Inflammatory macrophage (primary cell): ENCODE measurements around the gene NPR1.

Source experiments
- DNase-seq, 2 donors: peaks; one replicate each; pipeline ENCODE4 v3.0.0-alpha.2; 2020 to 2022

The NPR1 gene

GRCh38 chr1:153728305-153729066 lies 50.0 kb downstream of the NPR1 start:
- peak in 1 of 2 donors; percentile 29 for DNase-seq

GRCh38 chr1:153730468-153730988 lies 52.0 kb downstream of the NPR1 start:
- DNase-seq: no peak

DNA sequence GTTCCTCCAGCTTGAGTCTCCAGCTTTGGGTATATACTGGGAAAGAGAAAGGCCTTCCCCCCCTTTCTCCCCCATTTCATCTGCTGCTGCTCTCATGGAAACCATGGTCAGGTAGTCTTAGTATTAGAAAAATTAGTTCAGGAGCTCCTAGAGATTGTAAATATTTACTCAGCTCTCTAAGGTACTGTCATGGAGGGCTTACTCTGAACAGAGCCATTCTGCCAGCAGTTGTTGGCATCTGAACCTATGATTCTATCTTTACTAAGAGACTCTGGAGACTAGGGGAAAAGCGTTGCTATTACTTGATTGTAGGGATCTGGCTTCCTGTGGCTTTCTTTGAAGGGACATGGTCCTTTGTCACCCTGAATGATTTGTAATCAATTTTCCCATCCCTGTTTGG lies 55.5 kb downstream of the NPR1 start:
- DNase-seq: no peak

GRCh38 chr1:153734396-153735089 lies 56.1 kb downstream of the NPR1 start:
- peak; percentile 58 to 75 for DNase-seq

DNA sequence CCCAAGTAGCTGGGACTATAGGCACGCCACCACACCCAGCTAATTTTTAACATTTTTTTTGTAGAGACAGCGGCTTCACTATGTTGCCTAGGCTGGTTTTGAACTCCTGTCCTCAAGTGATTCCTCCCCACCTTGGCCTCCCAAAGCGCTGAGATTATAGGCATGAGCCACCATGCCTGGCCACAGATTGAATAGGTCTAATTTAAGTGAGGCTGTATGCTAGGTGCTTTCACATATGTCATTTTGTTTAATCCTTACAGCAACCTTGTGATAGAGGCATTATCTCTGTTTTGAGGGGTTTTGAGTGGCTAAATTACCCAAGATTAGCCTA lies 56.6 kb downstream of the NPR1 start:
- DNase-seq: no peak

GRCh38 chr1:153741986-153742385 lies 63.5 kb downstream of the NPR1 start:
- no peak for DNase-seq

DNA sequence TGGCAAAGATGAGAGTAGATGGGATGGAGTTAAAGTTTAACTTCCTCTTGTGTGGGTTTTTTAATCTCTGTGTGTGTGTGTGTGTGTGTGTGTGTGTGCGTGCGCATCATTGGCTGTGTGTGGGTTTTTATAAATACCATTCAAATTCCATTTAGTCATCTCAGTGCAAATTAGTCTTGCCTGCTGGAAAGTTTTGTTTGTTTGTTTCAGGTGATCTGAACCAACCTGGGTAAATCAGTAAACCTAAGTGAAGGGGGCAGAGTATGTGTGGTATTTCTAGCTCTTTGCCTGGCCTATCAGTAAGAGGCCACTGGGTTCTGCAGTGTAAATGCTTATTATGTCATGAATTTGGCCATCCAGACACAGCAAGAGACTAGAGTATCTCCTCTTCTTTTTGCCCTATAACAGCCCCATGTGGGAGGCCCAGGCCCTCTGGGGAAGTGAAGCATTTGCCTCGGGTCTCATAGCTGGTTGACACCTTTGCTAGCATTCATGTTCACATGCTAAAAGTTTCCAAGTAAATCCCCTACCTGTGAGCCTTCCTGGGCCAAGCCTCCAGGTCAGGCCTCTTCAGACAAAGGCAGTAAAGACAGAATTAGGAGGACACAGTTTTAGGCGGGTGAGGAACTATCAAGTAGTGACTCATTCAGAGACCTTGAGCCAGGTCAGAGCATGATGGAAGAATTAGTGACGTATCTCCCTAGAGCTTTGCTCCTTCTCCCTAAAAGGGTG lies 64.1 kb downstream of the NPR1 start:
- DNase-seq: peak; percentile 47 to 65
